H9 (cell line): ENCODE results near the gene HASPIN. TPM values are rescaled to one million over a fixed set of nuclear protein-coding genes. Genes with fewer than 3 reads are reported as not detected.

ENCODE experiments used
- DNase-seq: peaks from one replicate; pipeline ENCODE4 v3.0.0-alpha.2; 2017
- H2AFZ ChIP-seq: one replicate; pipeline ENCODE4 v1.6.1; 2013; ENCODE audit warnings: mild to moderate bottlenecking, low read length, control low read depth, moderate library complexity
- H2AK5ac ChIP-seq: 2 replicates; pipeline ENCODE4 v1.6.1; 2013; ENCODE audit warnings: low read length, control low read depth, mixed read lengths; ENCODE audit not compliant: insufficient read length
- H2BK120ac ChIP-seq: one replicate; pipeline ENCODE4 v1.6.1; 2013; ENCODE audit warnings: low read depth, mild to moderate bottlenecking, low read length, control low read depth, inconsistent platforms; ENCODE audit not compliant: poor library complexity, severe bottlenecking
- H2BK12ac ChIP-seq: 2 replicates; pipeline ENCODE4 v1.6.1; 2013; ENCODE audit warnings: low read length, control low read depth, mixed read lengths, low read depth; ENCODE audit not compliant: insufficient read length
- H2BK15ac ChIP-seq: 2 replicates; pipeline ENCODE4 v1.6.1; 2013; ENCODE audit warnings: low read depth, low read length, control low read depth
- H2BK20ac ChIP-seq: one replicate; pipeline ENCODE4 v1.6.1; 2013; ENCODE audit warnings: low read depth, mild to moderate bottlenecking, low read length, control low read depth, inconsistent platforms; ENCODE audit not compliant: poor library complexity, severe bottlenecking
- H2BK5ac ChIP-seq: 2 replicates; pipeline ENCODE4 v1.6.1; 2013; ENCODE audit warnings: low read length, control low read depth, mixed read lengths; ENCODE audit not compliant: insufficient read length
- H3K14ac ChIP-seq: 2 replicates; pipeline ENCODE4 v1.6.1; 2013; ENCODE audit warnings: low read length, control low read depth; ENCODE audit not compliant: insufficient read depth
- H3K18ac ChIP-seq: 2 replicates; pipeline ENCODE4 v1.6.1; 2013; ENCODE audit warnings: low read depth, mild to moderate bottlenecking, mixed read lengths, low read length, control low read depth; ENCODE audit not compliant: insufficient read length
- H3K23ac ChIP-seq: 2 replicates; pipeline ENCODE4 v1.6.1; 2013; ENCODE audit warnings: low read length, control low read depth, mixed read lengths, low read depth; ENCODE audit not compliant: insufficient read length
- H3K23me2 ChIP-seq: 2 replicates; pipeline ENCODE4 v1.6.1; 2013; ENCODE audit warnings: low read depth, mild to moderate bottlenecking, mixed read lengths, low read length, control low read depth; ENCODE audit not compliant: insufficient read length, poor library complexity, severe bottlenecking
- H3K27ac ChIP-seq: 2 replicates; pipeline ENCODE4 v1.5.1; 2013; ENCODE audit warnings: low read length, control low read depth, mixed read lengths, low read depth; ENCODE audit not compliant: insufficient read length
- H3K27me3 ChIP-seq: 2 replicates; pipeline ENCODE4 v1.6.1; 2013; ENCODE audit warnings: low read length, control low read depth, inconsistent platforms; ENCODE audit not compliant: insufficient read depth
- H3K4ac ChIP-seq: 2 replicates; pipeline ENCODE4 v1.6.1; 2013; ENCODE audit warnings: low read depth, mild to moderate bottlenecking, control low read depth, inconsistent platforms, low read length, moderate library complexity
- H3K4me1 ChIP-seq: 2 replicates; pipeline ENCODE4 v1.6.1; 2013; ENCODE audit warnings: low read length, control low read depth, inconsistent platforms; ENCODE audit not compliant: insufficient read depth
- H3K4me2 ChIP-seq: 2 replicates; pipeline ENCODE4 v1.6.1; 2013; ENCODE audit warnings: low read length, control low read depth, mixed read lengths; ENCODE audit not compliant: insufficient read length, insufficient read depth
- H3K56ac ChIP-seq: 2 replicates; pipeline ENCODE4 v1.6.1; 2013; ENCODE audit warnings: low read depth, mild to moderate bottlenecking, mixed read lengths, low read length, control low read depth; ENCODE audit not compliant: insufficient read length
- H3K79me1 ChIP-seq: 2 replicates; pipeline ENCODE4 v1.6.1; 2013; ENCODE audit warnings: low read depth, mild to moderate bottlenecking, moderate library complexity, low read length, control low read depth, inconsistent platforms; ENCODE audit not compliant: insufficient read depth, poor library complexity, severe bottlenecking
- H3K79me2 ChIP-seq: 2 replicates; pipeline ENCODE4 v1.6.1; 2013; ENCODE audit warnings: low read length, control low read depth, inconsistent platforms; ENCODE audit not compliant: insufficient read depth
- H3K9ac ChIP-seq: 2 replicates; pipeline ENCODE4 v1.6.1; 2013; ENCODE audit warnings: low read length, control low read depth, mixed read lengths; ENCODE audit not compliant: insufficient read length; ENCODE audit errors: extremely low read depth
- H3K9me3 ChIP-seq: one replicate; pipeline ENCODE4 v1.6.1; 2013; ENCODE audit warnings: low read depth, low read length, inconsistent platforms; ENCODE audit not compliant: control insufficient read depth
- H3T11ph ChIP-seq: one replicate; pipeline ENCODE4 v1.6.1; 2013; ENCODE audit warnings: mild to moderate bottlenecking, low read length, control low read depth, inconsistent platforms
- H4K20me1 ChIP-seq: one replicate; pipeline ENCODE4 v1.6.1; 2013; ENCODE audit not compliant: control insufficient read depth, insufficient read length, insufficient read depth
- H4K5ac ChIP-seq: 2 replicates; pipeline ENCODE4 v1.6.1; 2013; ENCODE audit warnings: low read depth, mild to moderate bottlenecking, mixed read lengths, low read length, control low read depth; ENCODE audit not compliant: insufficient read length
- H4K8ac ChIP-seq: replicated peaks from 2 replicates; pipeline ENCODE4 v1.6.1; 2013; ENCODE audit warnings: low read length, control low read depth, mixed read lengths, low read depth; ENCODE audit not compliant: insufficient read length
- H4K91ac ChIP-seq: 2 replicates; pipeline ENCODE4 v1.6.1; 2013; ENCODE audit warnings: low read depth, mild to moderate bottlenecking, moderate library complexity, mixed read lengths, low read length, control low read depth; ENCODE audit not compliant: insufficient read length
- H3K27ac Mint-ChIP-seq, 3 experiments: 2 replicates in 2 of 3; 3 replicates in 1 of 3; pipeline ENCODE4 v1.8.0; 2020 to 2021; ENCODE audit warnings: mixed read lengths in 3 of 3, mild to moderate bottlenecking in 1 of 3, moderate library complexity in 1 of 3
- H3K27me3 Mint-ChIP-seq: 2 replicates; pipeline ENCODE4 v1.8.0; 2021; ENCODE audit warnings: low read depth, mild to moderate bottlenecking, moderate library complexity, mixed read lengths
- H3K36me3 Mint-ChIP-seq, 3 experiments: 2 replicates in 2 of 3; 3 replicates in 1 of 3; pipeline ENCODE4 v1.8.0; 2020 to 2021; ENCODE audit warnings: low read depth in 3 of 3, mixed read lengths in 3 of 3; ENCODE audit not compliant: insufficient read depth in 1 of 3
- H3K4me1 Mint-ChIP-seq, 2 experiments: 2 replicates each; pipeline ENCODE4 v1.8.0; 2020; ENCODE audit warnings: mixed read lengths in 2 of 2
- H3K4me3 Mint-ChIP-seq, 2 experiments: 2 replicates in 1 of 2; 3 replicates in 1 of 2; pipeline ENCODE4 v1.8.0; 2020 to 2021; ENCODE audit warnings: mild to moderate bottlenecking in 2 of 2, mixed read lengths in 2 of 2, moderate library complexity in 1 of 2
- H3K9me3 Mint-ChIP-seq, 2 experiments: 2 replicates in 1 of 2; 3 replicates in 1 of 2; pipeline ENCODE4 v1.8.0; 2020; ENCODE audit warnings: mild to moderate bottlenecking in 2 of 2, mixed read lengths in 2 of 2, moderate library complexity in 1 of 2
- CTCF ChIP-seq: fragments of 200-600 bp; sonication (generic); conservative IDR thresholded peaks from 3 replicates; pipeline ENCODE4 v1.8.0; 2021; ENCODE audit warnings: antibody characterized with exemption, mild to moderate bottlenecking
- WGBS: extraction: QIAGEN DNeasy Blood & Tissue Kit; methylation state at CpG from one replicate; pipeline ENCODE4 v1.1.7; 2013; ENCODE audit warnings: missing lambda C conversion rate, low lambda C conversion rate, mixed read lengths; ENCODE audit not compliant: insufficient read length; ENCODE audit errors: extremely low coverage; 5-methylcytosine and 5-hydroxymethylcytosine counted together
- total RNA-seq: library from RNA; stranded (reverse); gene quantifications from 2 replicates; pipeline ENCODE4 v1.2.1, GENCODE V29; 2021

Gene HASPIN
- total RNA-seq, 1 experiment from 2014 or later, result 26.6 TPM

- no peak for DNase-seq
- no CpG with 5 or more reads among the region's 23 CpGs for WGBS
- no peak overlapping the region for H3K56ac ChIP-seq
- no peak overlapping the region for H2BK5ac ChIP-seq
- H4K5ac ChIP-seq, result no peak overlapping the region
- H4K91ac ChIP-seq, result no peak overlapping the region
- Mint-ChIP-seq H3K36me3 (peaks cover 0 to 13% (median 8%) of the 10 kb centered on the region in 3 experiments; a peak in 5 of 7 replicates), H3K9me3 (peaks cover 7 to 10% of the 10 kb centered on the region in 2 experiments; a peak in 4 of 5 replicates), H3K27me3 (peaks cover 4% of the 10 kb centered on the region; the same call in 1 of the 2 replicates), H3K27ac (no peak overlapping the region), H3K4me3 (no peak overlapping the region), H3K4me1 (no peaks in the 10 kb centered on the region)
- H3K27ac ChIP-seq, result no peak overlapping the region
- no peak overlapping the region for H2BK12ac ChIP-seq
- no peaks in the 10 kb centered on the region for H3K9me3 ChIP-seq
- no peak overlapping the region for H2BK120ac ChIP-seq
- H2BK20ac ChIP-seq, result no peak overlapping the region
- no peaks in the 10 kb centered on the region for H3K4me1 ChIP-seq
- peak overlapping the region; percentile 5 for H3K18ac ChIP-seq
- no peak overlapping the region for H2BK15ac ChIP-seq
- no peak for TF ChIP-seq CTCF
- H3K23ac ChIP-seq, result no peak overlapping the region
- no peaks in the 10 kb centered on the region for H3K27me3 ChIP-seq
- H2AK5ac ChIP-seq, result no peak overlapping the region
- no peak overlapping the region for H3T11ph ChIP-seq
- no peak overlapping the region for H3K4me2 ChIP-seq
- H4K20me1 ChIP-seq, result no peaks in the 10 kb centered on the region
- H2AFZ ChIP-seq, result no peak overlapping the region
- no peaks in the 10 kb centered on the region for H3K23me2 ChIP-seq
- H4K8ac ChIP-seq, result no peak overlapping the region
- H3K4ac ChIP-seq, result no peak overlapping the region
- no peaks in the 10 kb centered on the region for H3K79me2 ChIP-seq
- no peak overlapping the region for H3K9ac ChIP-seq
- no peaks in the 10 kb centered on the region for H3K79me1 ChIP-seq
- H3K14ac ChIP-seq, result no peak overlapping the region; the same call in 1 of the 2 replicates
Observed at GRCh38 chr17:3761036-3761917, 37.6 kb downstream of the HASPIN start.
